Measurements from ENCODE around the gene HLA-DRB1.
"Not testable (repeated sequence)": the region's sequence is repeated elsewhere in the genome, so short reads cannot be mapped to it uniquely, and the experiment has no call there.

Gene HLA-DRB1

DNA sequence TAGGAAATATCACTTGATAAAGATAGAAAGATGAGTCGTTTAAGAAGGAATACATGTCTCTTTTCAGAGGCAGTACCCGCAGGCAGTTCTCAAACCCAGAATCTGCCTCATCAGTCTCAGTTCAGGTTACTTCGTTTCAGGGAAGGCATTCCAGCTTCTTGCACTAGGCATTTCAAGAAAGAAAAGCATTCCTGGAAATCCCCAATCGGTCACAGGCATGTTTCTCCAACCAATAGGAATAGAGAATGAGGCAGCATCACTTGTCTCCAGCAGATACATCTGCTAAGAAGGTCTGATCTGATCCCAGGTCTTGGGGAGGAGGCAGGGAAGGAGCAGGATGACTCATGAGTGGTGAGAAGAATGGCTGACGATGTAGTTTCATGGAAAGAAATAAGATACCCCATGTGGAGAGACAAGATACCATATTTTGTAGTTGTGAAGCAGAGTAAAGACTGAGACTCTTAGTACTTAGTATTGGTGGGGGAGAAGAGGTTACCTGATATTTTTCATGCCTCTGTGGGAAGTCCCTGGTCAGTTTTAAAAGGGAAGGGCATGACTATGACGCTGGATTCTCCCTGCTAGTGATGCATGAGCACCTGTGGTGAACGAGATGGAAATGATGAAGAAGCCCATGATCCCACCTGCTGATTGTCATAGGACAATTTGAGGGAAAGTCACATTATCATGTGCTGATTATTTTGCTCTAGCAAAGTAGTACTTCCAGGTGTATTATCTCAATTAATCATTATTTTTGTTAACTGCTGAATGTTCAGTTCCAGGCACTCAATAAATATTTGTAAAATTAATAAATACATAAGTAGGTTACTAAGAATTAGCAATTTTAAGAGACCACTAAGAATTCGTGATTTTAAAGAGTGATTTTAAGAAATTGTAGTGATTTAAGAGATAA is 20.3 kb upstream of the HLA-DRB1 start:
- DNase-seq (ENCODE audit: low read depth in 2 of 2): peak in 1 of 2 donors; percentile 32

DNA sequence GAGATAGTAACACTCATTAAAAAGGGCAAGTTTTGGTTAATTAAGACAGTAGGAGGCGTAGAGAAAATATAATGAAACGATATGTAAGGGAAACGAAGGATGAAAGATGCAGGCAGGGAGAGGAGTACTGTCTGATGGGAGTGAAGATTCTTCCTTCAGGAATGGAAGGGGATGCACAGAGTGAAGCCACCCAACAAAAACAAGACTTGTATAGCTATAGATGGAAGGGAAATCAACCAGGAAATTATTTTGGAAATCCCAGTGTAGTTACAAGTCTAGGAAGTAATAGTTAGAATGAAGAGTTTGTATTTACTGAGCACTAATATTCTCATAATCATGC is 19.7 kb upstream of the HLA-DRB1 start:
- DNase-seq (ENCODE audit: low read depth in 2 of 2): no peak

GRCh38 chr6:32608362-32608761 is 18.7 kb upstream of the HLA-DRB1 start:
- DNase-seq (ENCODE audit: low read depth in 2 of 2): no peak

DNA sequence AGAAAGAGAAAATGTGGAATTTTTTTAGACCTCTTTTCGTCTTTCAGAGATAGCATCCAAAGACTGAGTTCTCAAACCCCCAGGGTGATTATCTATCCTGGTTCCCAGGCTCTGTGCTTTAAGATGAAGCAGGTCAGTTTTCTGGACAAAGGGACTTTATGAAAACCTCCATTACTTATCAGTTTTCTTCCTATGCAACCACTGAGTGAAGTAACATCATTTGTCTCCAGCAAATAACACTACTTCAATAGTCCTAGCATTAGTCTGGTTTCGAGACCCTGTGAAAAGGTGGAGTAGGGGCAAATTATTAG is 18.3 kb upstream of the HLA-DRB1 start:
- no peak for DNase-seq (ENCODE audit: low read depth in 2 of 2)

DNA sequence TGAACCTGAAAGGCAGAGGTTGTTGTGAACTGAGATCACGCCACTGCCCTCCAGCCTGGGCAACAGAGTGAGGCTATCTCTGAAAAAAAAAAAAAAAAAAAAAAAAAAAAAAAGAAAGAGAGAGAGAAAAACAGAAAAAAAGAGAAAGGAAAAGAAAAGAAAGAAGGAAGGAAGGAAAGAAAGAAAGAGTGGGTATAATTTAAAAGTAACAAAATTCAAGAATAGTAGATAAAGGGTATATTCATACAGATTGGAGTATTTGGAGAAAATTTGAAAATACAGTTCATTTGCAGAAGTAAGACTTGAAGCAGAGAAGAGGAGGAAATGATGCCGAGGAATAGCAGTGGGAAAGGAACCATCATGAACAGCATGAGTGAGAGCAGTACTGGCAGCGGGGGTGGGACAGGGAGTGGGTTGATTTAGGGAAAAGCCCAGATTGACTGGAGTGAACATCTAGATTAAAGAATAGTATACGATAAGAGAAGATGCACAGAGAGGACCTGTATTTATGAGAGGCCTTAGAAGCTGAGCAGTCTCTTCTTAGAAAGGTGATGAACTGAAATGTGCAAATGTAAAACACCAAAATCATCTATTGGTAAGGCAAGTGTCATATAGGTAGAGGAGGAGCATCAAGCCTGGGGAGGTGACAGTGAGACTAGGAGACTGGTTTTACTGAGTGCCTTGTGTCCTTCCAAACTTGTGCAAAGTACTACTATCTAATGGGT is 17.8 kb upstream of the HLA-DRB1 start:
- DNase-seq (ENCODE audit: low read depth in 2 of 2): no peak

- no peak for DNase-seq (ENCODE audit: low read depth in 2 of 2)
These were observed 14.8 kb upstream of the HLA-DRB1 start for GRCh38 chr6:32604434-32604877.

GRCh38 chr6:32603888-32604287 is 14.2 kb upstream of the HLA-DRB1 start:
- no peak for DNase-seq (ENCODE audit: low read depth in 2 of 2)

DNA sequence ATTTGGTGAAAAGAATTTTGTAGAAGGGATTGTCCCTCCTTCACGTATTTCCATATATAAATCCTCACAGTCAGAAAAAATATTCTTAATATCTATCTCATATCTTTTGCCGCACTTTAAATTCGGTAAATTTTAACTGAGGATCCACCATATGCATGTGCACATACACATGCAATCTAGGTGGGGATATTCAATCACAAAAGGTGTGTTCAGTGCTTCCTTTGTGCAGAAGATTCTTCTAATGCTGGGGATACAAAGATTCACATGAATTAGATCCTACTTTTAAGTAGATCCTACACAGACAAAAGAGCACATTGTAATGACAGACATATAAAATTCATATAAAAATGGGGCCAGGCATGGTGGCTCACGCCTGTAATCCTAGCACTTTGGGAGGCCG is 13.6 kb upstream of the HLA-DRB1 start:
- DNase-seq (ENCODE audit: low read depth in 2 of 2): no peak

DNA sequence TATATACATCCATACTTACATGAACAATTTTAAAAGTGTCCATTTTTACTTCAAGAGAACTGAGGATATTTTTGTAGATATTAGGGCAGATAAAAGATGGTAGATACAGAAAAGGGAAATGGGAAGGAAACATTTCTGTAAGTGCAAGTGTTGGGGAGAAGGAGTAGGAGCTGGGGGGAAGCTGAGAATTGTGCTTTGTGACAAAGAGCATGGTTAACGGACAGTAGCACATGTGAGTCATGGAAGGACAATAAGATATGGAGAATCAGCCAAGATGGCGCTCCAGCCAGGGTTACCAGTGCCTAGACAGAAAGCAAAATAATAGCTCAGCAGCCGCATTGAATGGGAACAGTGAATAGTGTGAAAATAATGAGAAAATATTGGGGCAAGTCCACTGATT is 12.7 kb upstream of the HLA-DRB1 start:
- DNase-seq (ENCODE audit: low read depth in 2 of 2): no peak

DNA sequence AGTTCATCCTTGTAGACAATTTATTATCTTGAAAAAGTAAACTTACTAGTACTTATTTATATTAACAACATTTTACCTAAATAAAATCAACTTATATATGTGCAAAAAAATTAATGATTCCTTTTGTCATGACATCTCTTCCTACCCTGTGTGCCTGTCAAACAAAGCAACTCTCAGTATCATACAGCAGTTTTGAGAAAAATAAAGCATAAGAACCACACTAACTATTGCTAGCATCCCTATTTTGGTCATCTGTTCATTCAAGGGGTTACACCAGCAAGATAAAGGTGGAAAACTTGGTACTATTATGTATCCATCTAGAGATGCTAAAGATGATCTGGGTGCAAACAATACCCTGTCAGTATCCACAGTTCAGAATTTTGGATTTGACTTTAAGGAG is 7.4 kb upstream of the HLA-DRB1 start:
- no peak for DNase-seq (ENCODE audit: low read depth in 2 of 2)

DNA sequence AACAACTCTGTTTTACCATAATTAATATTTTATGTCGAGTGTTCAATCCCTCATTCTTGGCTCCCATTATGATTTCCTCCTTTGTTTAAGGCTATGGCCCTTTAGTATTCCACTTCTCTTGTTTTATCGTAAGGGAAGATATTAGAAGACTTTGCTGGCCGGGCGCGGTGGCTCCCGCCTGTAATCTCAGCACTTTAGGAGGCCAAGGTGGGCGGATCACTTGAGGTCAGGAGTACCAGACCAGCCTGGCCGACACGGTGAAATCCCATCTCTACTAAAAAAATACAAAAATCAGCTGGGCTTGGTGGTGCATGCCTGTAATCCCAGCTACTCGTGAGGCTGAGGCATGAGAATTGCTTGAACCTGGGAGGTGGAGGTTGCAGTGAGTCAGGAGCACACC is 1.1 kb upstream of the HLA-DRB1 start:
- not testable (repeated sequence) for DNase-seq (ENCODE audit: low read depth in 2 of 2)

DNA sequence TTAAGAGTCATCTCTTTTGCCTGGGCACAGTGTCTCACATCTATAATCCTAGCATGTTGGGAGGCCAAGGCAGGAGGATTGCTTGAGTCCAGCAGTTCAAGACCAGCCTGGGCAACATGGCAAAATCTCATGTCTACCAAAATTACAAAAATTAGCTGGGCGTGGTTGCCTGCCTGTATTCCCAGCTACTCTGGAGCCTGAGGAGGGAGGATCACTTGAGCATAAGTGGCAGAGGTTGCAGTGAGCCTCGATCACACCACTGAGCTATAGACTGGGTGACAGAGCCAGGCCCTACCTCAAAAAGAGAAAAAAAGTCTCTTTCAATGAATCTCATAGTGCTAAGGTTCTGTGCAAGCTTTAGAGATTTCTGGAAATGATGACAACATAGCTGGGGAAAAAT is 1.5 kb downstream of the HLA-DRB1 start:
- no peak for DNase-seq (ENCODE audit: low read depth in 2 of 2)

DNA sequence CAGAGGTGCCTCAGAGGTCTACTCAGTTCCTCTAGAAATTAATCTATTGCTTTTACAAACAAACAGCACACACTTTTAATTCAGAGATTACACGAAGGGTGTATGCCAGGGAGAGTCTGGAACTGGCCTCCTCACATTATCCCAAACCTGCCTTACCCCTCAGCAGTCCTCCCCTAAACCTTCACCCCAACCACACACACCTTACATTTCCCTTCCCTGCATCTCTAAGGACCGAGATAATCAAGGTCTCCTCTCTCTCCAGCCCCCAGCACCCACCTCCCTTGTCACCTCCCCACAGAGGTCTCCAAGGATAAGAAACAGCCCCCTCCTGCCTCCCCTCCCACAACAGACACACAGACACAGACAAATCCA is 6.1 kb downstream of the HLA-DRB1 start:
- DNase-seq (ENCODE audit: low read depth in 2 of 2): no peak

GRCh38 chr6:32581315-32582095 is 8.1 kb downstream of the HLA-DRB1 start:
- DNase-seq (ENCODE audit: low read depth in 2 of 2): no peak

GRCh38 chr6:32580593-32580992 is 9.1 kb downstream of the HLA-DRB1 start:
- no peak for DNase-seq (ENCODE audit: low read depth in 2 of 2)

DNA sequence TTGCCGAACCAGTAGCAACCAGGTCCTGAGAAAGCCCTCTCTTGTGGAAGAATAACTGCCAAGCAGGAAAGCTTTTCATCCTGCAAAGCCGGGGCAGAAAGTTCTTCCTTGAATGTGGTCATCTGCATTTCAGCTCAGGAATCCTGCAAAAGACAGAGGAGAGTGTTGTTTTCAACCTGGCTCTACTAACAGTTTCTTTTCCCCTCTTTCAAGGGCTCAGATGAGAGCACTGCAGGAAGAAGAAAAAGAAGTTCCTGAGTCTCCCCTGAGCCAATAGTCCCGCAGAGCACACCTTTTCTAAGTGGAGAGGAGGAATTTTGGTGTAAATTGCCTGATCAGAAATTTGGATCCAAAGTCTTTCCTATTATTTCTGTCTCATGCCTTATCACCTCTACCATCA is 10.7 kb downstream of the HLA-DRB1 start:
- no peak for DNase-seq (ENCODE audit: low read depth in 2 of 2)

DNA sequence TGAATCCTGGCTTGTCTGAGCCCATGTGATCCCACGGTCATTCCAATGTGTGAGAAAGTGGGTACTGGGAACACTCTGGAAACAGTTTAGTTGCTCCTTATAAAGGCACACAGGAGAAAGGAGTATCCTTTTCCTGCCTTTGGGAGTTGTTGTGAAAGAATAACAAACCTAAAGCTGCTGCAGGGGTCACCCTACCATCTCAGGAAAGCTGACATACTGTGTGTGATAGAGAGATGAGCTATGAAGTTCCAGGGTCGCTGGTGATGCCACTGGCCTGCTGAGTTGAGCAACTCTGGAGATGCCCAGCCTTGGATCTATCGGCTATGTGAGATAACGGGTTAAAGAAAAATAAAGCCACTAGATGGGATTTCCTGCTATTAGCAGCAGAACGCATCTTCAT is 12.2 kb downstream of the HLA-DRB1 start:
- not testable (repeated sequence) for DNase-seq (ENCODE audit: low read depth in 2 of 2)

- DNase-seq (ENCODE audit: low read depth in 2 of 2): no peak
These were observed 13.4 kb downstream of the HLA-DRB1 start for GRCh38 chr6:32576250-32576649.

- DNase-seq (ENCODE audit: low read depth in 2 of 2): no peak
These were observed 19.2 kb downstream of the HLA-DRB1 start for GRCh38 chr6:32570363-32570905.

DNA sequence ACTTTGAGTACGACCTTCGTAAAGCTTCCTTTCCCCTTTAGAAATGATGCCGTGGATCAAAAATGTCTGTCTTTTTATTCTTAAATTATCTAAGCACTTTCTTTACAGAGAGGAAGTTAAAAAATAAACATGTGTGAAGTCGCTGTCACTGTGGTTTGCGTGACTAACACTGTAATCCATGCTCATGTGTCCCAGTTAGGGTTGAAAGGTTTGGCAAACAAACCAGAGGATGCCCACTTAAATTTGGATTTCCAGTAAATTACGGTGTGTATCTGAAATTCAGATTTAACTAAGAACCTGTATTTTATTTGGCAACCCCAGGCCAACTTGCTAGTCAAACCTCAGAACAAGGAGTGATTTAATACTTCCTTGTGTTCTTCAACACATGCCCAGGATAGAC is 21.1 kb downstream of the HLA-DRB1 start:
- no peak for DNase-seq (ENCODE audit: low read depth in 2 of 2)

- DNase-seq (ENCODE audit: low read depth in 2 of 2): no peak
These were observed 22.7 kb downstream of the HLA-DRB1 start for GRCh38 chr6:32566957-32567356.

DNA sequence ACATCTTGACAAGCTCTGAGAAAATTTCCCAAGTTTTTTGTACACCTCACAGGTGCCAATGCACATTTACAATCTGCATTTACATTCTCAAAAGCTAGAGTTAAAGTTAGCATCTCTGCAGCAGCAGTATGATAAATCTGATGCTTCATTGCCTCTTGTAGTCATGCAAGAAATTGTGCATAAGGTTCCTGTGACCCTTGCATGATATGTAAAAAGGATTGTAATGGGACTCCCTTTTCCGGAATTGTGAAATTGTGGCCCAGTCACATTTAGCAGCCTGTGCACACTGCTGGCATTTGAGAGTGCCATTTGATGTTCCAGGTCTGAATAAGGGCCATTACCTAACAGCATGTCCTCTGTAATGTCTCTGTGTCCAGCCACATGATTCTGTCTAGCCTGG is 24.1 kb downstream of the HLA-DRB1 start:
- DNase-seq (ENCODE audit: low read depth in 2 of 2): no peak

All from activated CD8-positive, alpha-beta memory T cell treated with anti-CD3 and anti-CD28 coated beads for 4 hours (primary cell).